ENCODE measurements around the gene DHX16. TPM values are rescaled to one million over a fixed set of nuclear protein-coding genes. Genes with fewer than 3 reads are reported as not detected.

Gene DHX16
- total RNA-seq, 1 donor from 2014 or later: 17.6 TPM

DNA sequence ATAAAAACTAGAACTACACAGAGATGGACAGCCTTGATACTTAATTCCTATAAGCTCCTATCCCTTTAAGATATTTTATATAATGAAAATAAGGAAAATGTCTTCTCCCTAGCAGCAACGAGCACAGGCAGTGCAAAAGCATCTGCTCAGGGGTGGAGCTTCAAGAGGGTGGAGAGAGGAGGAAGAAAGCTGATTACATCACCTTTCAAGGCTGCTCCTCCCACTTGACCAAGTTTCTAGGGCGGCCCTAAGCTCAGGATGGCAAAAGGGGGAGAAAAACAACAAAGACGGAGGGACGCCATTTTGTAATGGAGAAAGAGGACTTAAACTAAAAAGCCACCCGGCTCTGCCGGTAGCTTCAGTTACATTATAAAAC lies 58.0 kb downstream of the DHX16 start:
- H3K27ac ChIP-seq: peak overlapping the region; percentile 100
- peak; percentile 96 for DNase-seq (ENCODE audit: low spot score)
- Mint-ChIP-seq H3K36me3 (peaks cover 27% of the 10 kb centered on the region), H3K4me3 (peak overlapping the region; percentile 96), H3K4me1 (peaks cover 58% of the 10 kb centered on the region), H3K27me3 (ENCODE audit: insufficient read depth, low read depth) (peaks cover 27% of the 10 kb centered on the region), H3K9me3 (peaks cover 7% of the 10 kb centered on the region), H3K27ac (peak overlapping the region; percentile 98)
- peak overlapping the region; percentile 77 for H3K4me3 ChIP-seq
- H3K79me2 ChIP-seq (ENCODE audit: low read depth): peaks cover 92% of the 10 kb centered on the region
- H2AFZ ChIP-seq (replicated peaks): no peak overlapping the region
- peaks cover 50% of the 10 kb centered on the region for H3F3A ChIP-seq (ENCODE audit: low read depth)
- peaks cover 53% of the 10 kb centered on the region for H4K20me1 ChIP-seq (ENCODE audit: low read depth)
- H3K9ac ChIP-seq: peak overlapping the region; percentile 99
- H3K4me1 ChIP-seq: peaks cover 23% of the 10 kb centered on the region
- peak overlapping the region; percentile 97 for H3K4me2 ChIP-seq
- H3K9me3 ChIP-seq (ENCODE audit: low read depth): no peaks in the 10 kb centered on the region
- H3K36me3 ChIP-seq: peaks cover 10% of the 10 kb centered on the region
- H3K27me3 ChIP-seq: no peaks in the 10 kb centered on the region
- TF ChIP-seq, protein P1, sequence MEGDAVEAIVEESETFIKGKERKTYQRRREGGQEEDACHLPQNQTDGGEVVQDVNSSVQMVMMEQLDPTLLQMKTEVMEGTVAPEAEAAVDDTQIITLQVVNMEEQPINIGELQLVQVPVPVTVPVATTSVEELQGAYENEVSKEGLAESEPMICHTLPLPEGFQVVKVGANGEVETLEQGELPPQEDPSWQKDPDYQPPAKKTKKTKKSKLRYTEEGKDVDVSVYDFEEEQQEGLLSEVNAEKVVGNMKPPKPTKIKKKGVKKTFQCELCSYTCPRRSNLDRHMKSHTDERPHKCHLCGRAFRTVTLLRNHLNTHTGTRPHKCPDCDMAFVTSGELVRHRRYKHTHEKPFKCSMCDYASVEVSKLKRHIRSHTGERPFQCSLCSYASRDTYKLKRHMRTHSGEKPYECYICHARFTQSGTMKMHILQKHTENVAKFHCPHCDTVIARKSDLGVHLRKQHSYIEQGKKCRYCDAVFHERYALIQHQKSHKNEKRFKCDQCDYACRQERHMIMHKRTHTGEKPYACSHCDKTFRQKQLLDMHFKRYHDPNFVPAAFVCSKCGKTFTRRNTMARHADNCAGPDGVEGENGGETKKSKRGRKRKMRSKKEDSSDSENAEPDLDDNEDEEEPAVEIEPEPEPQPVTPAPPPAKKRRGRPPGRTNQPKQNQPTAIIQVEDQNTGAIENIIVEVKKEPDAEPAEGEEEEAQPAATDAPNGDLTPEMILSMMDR (IDR thresholded peaks at IDR 0.05): no peak
- TF ChIP-seq EZH2 (IDR thresholded peaks at IDR 0.05) (no peak), EZH2phosphoT487 (IDR thresholded peaks at IDR 0.05) (no peak)

DNA sequence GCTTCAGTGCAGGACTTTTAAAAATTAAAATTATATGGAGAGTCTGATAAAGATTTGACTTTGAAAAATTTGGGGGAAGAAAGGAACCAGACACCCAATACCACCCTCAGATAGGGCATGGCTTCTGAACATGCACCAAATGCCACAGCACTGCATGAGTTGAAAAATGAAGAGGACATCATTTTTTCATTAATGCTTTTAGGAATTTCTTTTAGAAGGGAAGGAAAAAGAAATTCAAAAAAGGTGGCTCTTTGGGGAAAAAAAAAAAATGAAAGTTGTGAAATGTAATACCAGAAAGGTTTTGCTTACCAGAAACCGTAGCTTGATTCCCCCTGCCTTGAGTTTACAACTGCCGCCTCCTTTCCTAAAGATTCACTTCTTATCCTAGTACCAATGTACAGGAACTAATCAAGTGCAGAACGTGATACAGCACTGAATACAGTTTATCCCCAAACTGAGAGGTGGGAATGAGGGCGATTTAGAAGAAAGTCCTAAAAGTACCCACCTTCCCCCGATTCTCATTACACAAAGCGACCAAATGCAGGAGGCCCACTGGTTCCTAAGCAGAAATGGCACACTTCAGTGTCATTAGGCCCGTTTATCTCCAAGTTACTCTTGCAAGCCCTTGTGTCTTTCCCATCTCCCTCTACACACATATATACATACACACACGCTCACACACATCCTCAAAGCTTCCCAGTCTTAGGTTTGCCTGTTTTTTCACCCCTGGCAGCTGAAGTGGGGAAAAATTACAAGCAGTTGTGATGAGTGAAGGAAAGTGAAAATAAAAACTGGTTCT lies 58.6 kb downstream of the DHX16 start:
- Mint-ChIP-seq H3K4me1 (peaks cover 58% of the 10 kb centered on the region), H3K27me3 (ENCODE audit: insufficient read depth, low read depth) (peaks cover 28% of the 10 kb centered on the region)

DNA sequence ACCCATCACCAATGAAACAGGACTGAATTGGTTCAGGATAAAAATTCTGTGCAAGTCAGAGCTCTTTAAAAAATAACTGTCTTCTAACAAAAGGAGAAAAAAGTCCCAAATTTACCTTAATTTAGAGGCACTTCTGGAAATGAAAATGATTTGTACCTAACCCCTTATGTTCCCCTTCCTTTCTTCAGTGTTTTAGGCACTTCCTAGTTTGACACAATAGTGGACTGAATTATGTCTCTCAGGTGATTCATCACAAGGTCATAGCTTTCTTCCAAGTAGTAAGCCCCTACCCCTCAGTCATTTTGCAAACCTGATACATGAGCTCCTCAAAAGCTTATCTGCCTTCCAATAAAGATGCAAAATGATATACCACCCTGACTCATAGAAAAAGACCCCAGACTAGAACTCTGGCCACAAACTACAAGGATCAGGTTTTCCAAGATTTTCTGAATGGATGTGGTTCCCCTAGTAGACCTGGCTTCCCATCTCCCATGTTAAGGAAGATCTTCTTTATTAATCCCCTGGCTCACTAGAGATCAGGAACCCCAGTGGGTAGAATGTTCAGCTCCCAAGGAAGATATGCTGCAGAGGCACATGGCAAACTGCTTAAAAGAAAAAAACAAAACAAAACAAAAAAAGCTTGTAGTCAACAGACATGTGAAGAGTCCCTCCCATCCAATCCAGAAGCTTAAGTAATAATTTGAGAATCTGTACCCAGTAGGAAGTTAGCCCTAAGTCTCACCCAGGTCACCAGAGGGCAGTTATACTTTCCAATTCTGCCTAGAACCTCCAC lies 59.4 kb downstream of the DHX16 start:
- peaks cover 31% of the 10 kb centered on the region for H3K27me3 Mint-ChIP-seq (ENCODE audit: insufficient read depth, low read depth)
- Histone ChIP-seq H3K4me1 (peaks cover 23% of the 10 kb centered on the region), H2AFZ (replicated peaks) (no peak overlapping the region), H3K27me3 (no peaks in the 10 kb centered on the region), H3K4me2 (peak overlapping the region; percentile 97), H3K9me3 (ENCODE audit: low read depth) (no peaks in the 10 kb centered on the region), H4K20me1 (ENCODE audit: low read depth) (peaks cover 65% of the 10 kb centered on the region), H3F3A (ENCODE audit: low read depth) (peaks cover 53% of the 10 kb centered on the region), H3K9ac (no peak overlapping the region), H3K4me3 (peak overlapping the region; percentile 77), H3K27ac (peak overlapping the region; percentile 100), H3K36me3 (peaks cover 24% of the 10 kb centered on the region), H3K79me2 (ENCODE audit: low read depth) (peaks cover 93% of the 10 kb centered on the region)
- H3K9me3 Mint-ChIP-seq: peaks cover 7% of the 10 kb centered on the region
- TF ChIP-seq, protein P1 (IDR thresholded peaks at IDR 0.05): no peak
- no peak for TF ChIP-seq EZH2 (IDR thresholded peaks at IDR 0.05)
- no peak for TF ChIP-seq EZH2phosphoT487 (IDR thresholded peaks at IDR 0.05)
- peak overlapping the region; percentile 96 for H3K4me3 Mint-ChIP-seq
- H3K36me3 Mint-ChIP-seq: peaks cover 38% of the 10 kb centered on the region
- peaks cover 51% of the 10 kb centered on the region for H3K4me1 Mint-ChIP-seq
- peak overlapping the region; percentile 65 for H3K27ac Mint-ChIP-seq
- DNase-seq (ENCODE audit: low spot score): no peak

More for the DNA sequence above, 58.6 kb downstream of the DHX16 start:
- peak; percentile 11 for DNase-seq (ENCODE audit: low spot score)
- peaks cover 32% of the 10 kb centered on the region for H3K36me3 Mint-ChIP-seq
- H3K4me3 Mint-ChIP-seq: peak overlapping the region; percentile 96
- H3K79me2 ChIP-seq (ENCODE audit: low read depth): peaks cover 93% of the 10 kb centered on the region
- H3K36me3 ChIP-seq: peaks cover 16% of the 10 kb centered on the region
- H3K9me3 ChIP-seq (ENCODE audit: low read depth): no peaks in the 10 kb centered on the region
- peak overlapping the region; percentile 77 for H3K4me3 ChIP-seq
- peak overlapping the region; percentile 100 for H3K27ac ChIP-seq
- H3K27me3 ChIP-seq: no peaks in the 10 kb centered on the region
- peaks cover 7% of the 10 kb centered on the region for H3K9me3 Mint-ChIP-seq
- peaks cover 50% of the 10 kb centered on the region for H3F3A ChIP-seq (ENCODE audit: low read depth)
- peak overlapping the region; percentile 65 for H3K27ac Mint-ChIP-seq
- H2AFZ ChIP-seq (replicated peaks): no peak overlapping the region
- peak overlapping the region; percentile 97 for H3K4me2 ChIP-seq
- peak overlapping the region; percentile 99 for H3K9ac ChIP-seq
- H3K4me1 ChIP-seq: peaks cover 23% of the 10 kb centered on the region
- peaks cover 59% of the 10 kb centered on the region for H4K20me1 ChIP-seq (ENCODE audit: low read depth)
- no peak for TF ChIP-seq EZH2phosphoT487 (IDR thresholded peaks at IDR 0.05)
- TF ChIP-seq, protein P1 (IDR thresholded peaks at IDR 0.05): no peak
- TF ChIP-seq EZH2 (IDR thresholded peaks at IDR 0.05): no peak

All from neural progenitor cell (in vitro differentiated cells).